Osteoblast (primary cell): Measurements from ENCODE around the gene KIF3C. TPM values are rescaled to one million over a fixed set of nuclear protein-coding genes. Genes with fewer than 3 reads are reported as not detected.
A peak's percentile ranks its signal among the peaks of the same experiment; 100 is the strongest.

Experiments used
- DNase-seq: peaks from one replicate; pipeline ENCODE4 v3.0.0; 2011; ENCODE audit warnings: low spot score, mixed read lengths; ENCODE audit not compliant: insufficient read length; ENCODE audit errors: missing footprints
- H2AFZ ChIP-seq: 2 replicates; pipeline ENCODE4 v1.6.0; 2011; ENCODE audit warnings: mild to moderate bottlenecking, low read length
- H3K27ac ChIP-seq: 2 replicates; pipeline ENCODE4 v1.5.1; 2011; ENCODE audit warnings: mild to moderate bottlenecking, low read depth, low read length, moderate library complexity
- H3K27me3 ChIP-seq: 2 replicates; pipeline ENCODE4 v1.6.0; 2012; ENCODE audit warnings: mild to moderate bottlenecking, control low read depth, inconsistent platforms, low read length, moderate library complexity; ENCODE audit not compliant: insufficient read depth
- H3K36me3 ChIP-seq: 2 replicates; pipeline ENCODE4 v1.5.1; 2011; ENCODE audit warnings: mild to moderate bottlenecking, low read length, control low read depth, moderate library complexity; ENCODE audit not compliant: insufficient read depth
- H3K4me1 ChIP-seq: 2 replicates; pipeline ENCODE4 v1.5.1; 2011; ENCODE audit warnings: mild to moderate bottlenecking, low read length, control low read depth, moderate library complexity; ENCODE audit not compliant: insufficient read depth
- H3K4me2 ChIP-seq: 2 replicates; pipeline ENCODE4 v1.6.0; 2011; ENCODE audit warnings: mild to moderate bottlenecking, low read length; ENCODE audit not compliant: insufficient read depth
- H3K4me3 ChIP-seq: fragments of 200-600 bp; sonication (generic); 3 replicates; pipeline ENCODE4 v1.5.1; 2012; ENCODE audit warnings: mild to moderate bottlenecking, low read length, inconsistent platforms; ENCODE audit not compliant: insufficient read depth
- H3K79me2 ChIP-seq: 2 replicates; pipeline ENCODE4 v1.6.0; 2012; ENCODE audit warnings: mild to moderate bottlenecking, low read length, control low read depth, inconsistent platforms; ENCODE audit not compliant: insufficient read depth
- H3K9me3 ChIP-seq: 2 replicates; pipeline ENCODE4 v1.5.1; 2011; ENCODE audit warnings: low read depth, low read length, control low read depth
- H4K20me1 ChIP-seq: 2 replicates; pipeline ENCODE4 v1.6.0; 2012; ENCODE audit warnings: mild to moderate bottlenecking, low read length, control low read depth; ENCODE audit not compliant: insufficient read depth
- total RNA-seq: library from RNA; depleted of rRNA; stranded (reverse); fragments of >200 nt; gene quantifications from 2 replicates; pipeline ENCODE4 v1.2.3, GENCODE V29; 2012
- TF ChIP-seq, protein P1 (sequence below): IDR thresholded peaks from 2 replicates; pipeline ENCODE4 v1.5.1; 2011; ENCODE audit warnings: mild to moderate bottlenecking, low read depth, low read length, moderate library complexity; ENCODE audit errors: extremely low read depth

Gene KIF3C
- total RNA-seq, 1 donor: 17.0 TPM

DNA sequence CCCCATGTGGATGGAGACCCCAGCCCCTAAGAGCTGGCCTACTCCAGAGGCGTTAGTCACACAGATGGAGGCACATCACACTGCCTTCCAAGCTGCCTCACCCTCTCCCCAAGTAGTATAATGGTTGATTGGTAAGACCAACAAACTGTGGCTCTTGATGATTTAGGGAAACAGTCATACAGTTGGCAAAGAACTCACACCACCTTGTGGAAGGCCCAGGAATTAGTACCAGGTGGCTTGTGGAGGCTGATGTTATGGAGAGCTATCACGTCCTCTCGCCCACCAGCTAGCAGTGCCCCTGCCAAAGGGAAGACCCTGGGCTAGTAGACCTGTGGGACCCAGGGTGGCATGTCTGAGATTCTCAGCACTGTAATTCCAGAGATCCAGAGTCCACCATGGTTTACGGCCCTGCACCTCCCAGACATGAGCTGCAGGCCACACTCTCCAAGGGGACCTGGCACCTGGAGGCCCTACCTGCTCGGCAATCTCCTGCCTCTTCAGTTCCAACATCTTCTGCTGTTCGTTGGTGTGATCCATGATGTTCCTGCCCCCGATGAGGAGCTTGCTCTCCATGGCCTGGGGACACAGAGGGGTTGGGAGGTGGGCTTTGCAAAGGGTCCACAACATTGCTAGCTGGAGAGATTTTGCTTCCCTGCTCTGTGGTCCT is 26.3 kb downstream of the KIF3C start:
- Histone ChIP-seq H3K4me1 (peaks cover 2% of the 10 kb centered on the region), H3K36me3 (no peaks in the 10 kb centered on the region), H3K79me2 (peaks cover 2% of the 10 kb centered on the region), H3K9me3 (no peaks in the 10 kb centered on the region), H3K4me3 (no peak overlapping the region), H3K27ac (no peak overlapping the region), H2AFZ (no peak overlapping the region), H3K27me3 (no peaks in the 10 kb centered on the region), H4K20me1 (peaks cover 11% of the 10 kb centered on the region), H3K4me2 (no peak overlapping the region)
- peak; percentile 61 for DNase-seq
- TF ChIP-seq, protein P1, sequence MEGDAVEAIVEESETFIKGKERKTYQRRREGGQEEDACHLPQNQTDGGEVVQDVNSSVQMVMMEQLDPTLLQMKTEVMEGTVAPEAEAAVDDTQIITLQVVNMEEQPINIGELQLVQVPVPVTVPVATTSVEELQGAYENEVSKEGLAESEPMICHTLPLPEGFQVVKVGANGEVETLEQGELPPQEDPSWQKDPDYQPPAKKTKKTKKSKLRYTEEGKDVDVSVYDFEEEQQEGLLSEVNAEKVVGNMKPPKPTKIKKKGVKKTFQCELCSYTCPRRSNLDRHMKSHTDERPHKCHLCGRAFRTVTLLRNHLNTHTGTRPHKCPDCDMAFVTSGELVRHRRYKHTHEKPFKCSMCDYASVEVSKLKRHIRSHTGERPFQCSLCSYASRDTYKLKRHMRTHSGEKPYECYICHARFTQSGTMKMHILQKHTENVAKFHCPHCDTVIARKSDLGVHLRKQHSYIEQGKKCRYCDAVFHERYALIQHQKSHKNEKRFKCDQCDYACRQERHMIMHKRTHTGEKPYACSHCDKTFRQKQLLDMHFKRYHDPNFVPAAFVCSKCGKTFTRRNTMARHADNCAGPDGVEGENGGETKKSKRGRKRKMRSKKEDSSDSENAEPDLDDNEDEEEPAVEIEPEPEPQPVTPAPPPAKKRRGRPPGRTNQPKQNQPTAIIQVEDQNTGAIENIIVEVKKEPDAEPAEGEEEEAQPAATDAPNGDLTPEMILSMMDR: peak; percentile 16

DNA sequence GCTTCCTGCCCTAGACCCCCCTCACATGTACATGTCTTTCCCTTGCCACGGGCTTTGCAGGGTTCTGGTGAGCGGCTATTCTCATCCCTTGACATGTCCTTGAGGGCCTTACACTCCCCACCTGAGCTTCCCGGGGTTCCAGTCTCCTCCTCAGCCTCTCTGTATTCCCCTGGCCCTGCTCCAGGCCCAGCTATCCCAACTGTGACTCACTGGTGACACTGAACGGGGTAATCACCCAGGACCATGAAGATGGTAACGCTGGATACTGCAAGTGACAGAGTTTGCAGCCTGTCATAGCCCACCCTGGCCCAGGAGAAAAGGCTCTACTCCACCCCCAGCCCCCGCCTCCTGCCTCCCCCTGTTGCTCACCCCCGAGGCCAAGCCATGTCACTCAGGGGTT is 27.3 kb downstream of the KIF3C start:
- Histone ChIP-seq H3K79me2 (peaks cover 2% of the 10 kb centered on the region), H3K4me2 (no peak overlapping the region), H2AFZ (no peak overlapping the region), H3K9me3 (no peaks in the 10 kb centered on the region), H3K27me3 (no peaks in the 10 kb centered on the region), H4K20me1 (peaks cover 11% of the 10 kb centered on the region), H3K4me3 (no peak overlapping the region), H3K4me1 (no peaks in the 10 kb centered on the region), H3K27ac (no peak overlapping the region), H3K36me3 (no peaks in the 10 kb centered on the region)
- TF ChIP-seq, protein P1: no peak
- DNase-seq: peak; percentile 49

DNA sequence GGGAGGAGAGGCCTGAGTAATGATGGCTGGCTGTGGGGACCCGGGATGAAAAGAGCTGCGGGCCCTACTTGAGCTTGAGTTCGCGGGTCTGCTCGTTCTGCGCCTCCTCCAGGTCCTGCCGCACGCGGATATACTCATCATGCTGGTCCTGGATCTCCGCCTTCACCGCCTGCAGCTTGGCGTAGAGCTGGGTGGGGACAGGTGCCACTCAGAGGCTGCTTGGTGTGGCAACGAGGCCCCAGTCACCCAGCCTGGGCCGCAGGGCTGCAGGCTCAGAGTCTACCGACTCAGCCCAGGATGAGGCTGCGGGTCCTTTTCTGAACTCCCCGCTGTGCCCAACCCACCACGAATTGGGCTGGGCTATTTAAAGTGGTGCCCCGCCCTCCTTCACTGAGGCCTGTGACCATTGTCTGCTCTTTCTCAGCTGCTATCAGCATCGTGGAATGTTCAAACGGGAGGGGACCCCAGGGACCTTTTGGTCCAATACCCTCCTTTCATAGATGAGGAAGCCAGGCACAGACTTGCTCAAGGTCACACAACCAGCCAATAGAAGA is 28.0 kb downstream of the KIF3C start:
- Histone ChIP-seq H3K79me2 (peaks cover 2% of the 10 kb centered on the region), H3K36me3 (no peaks in the 10 kb centered on the region), H3K4me2 (no peak overlapping the region), H3K4me3 (no peak overlapping the region), H3K9me3 (no peaks in the 10 kb centered on the region), H3K27ac (no peak overlapping the region), H2AFZ (no peak overlapping the region), H3K4me1 (no peaks in the 10 kb centered on the region), H3K27me3 (no peaks in the 10 kb centered on the region), H4K20me1 (peaks cover 11% of the 10 kb centered on the region)
- DNase-seq: peak; percentile 21
- TF ChIP-seq, protein P1: no peak

DNA sequence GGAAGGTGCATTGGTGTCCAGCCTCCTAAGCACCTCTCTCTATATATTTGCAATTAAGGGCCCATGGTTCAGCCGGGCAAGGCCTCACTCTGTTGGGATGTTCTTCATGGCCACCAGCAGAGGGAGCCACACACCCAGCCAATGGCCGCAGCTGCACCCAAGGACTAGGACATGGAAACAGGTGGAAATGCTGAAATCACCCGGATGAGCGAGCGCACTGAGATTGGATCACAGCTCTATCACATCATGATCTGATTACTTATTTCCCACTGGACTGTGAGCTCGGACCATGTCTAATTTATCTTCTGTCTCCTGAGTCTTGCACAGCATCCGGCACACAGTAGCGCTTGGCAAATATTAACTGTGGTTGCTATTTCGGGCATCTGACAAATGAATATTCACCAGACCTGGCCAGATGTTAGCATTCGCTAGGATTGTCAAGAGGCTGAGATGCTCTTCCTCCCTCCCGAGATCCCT is 31.2 kb downstream of the KIF3C start:
- Histone ChIP-seq H3K27ac (no peak overlapping the region), H2AFZ (no peak overlapping the region)
- peak; percentile 94 for DNase-seq

More for the DNA sequence above, 31.2 kb downstream of the KIF3C start:
- Histone ChIP-seq H3K4me1 (no peaks in the 10 kb centered on the region), H3K27me3 (no peaks in the 10 kb centered on the region), H4K20me1 (peaks cover 9% of the 10 kb centered on the region), H3K36me3 (no peaks in the 10 kb centered on the region), H3K4me2 (no peak overlapping the region), H3K79me2 (no peaks in the 10 kb centered on the region), H3K9me3 (no peaks in the 10 kb centered on the region), H3K4me3 (no peak overlapping the region)
- TF ChIP-seq, protein P1: peak; percentile 92
